PC-3 (cell line): ENCODE data around the gene LPIN1. TPM values are rescaled to one million over a fixed set of nuclear protein-coding genes. Genes with fewer than 3 reads are reported as not detected.

ENCODE experiments used
- ATAC-seq: fragments of 200-7000 bp; cut with Tn5 transposase; 2 replicates; pipeline ENCODE4 v1.9.1; 2020; ENCODE audit warnings: mild to moderate bottlenecking, moderate library complexity
- BruUV-seq: library from RNA; stranded (reverse); fragments of 400-500 nt; replicated peaks from 2 replicates; lab custom pipeline; 2021; lab: Mats Ljungman, UMichigan
- CTCF ChIA-PET: fragments of 300-600 bp; sonication (Branson Sonifier 250); formaldehyde crosslinking; loops from one replicate; lab custom pipeline; 2022; ENCODE audit warnings: antibody characterized with exemption; lab: Charles Lee
- POLR2A ChIA-PET: fragments of 300-600 bp; sonication (Branson Sonifier 250); formaldehyde crosslinking; loops from one replicate; lab custom pipeline; 2022; ENCODE audit warnings: antibody characterized with exemption; ENCODE audit not compliant: unreplicated experiment; lab: Charles Lee
- DNase-seq: peaks from one replicate; pipeline ENCODE4 v3.0.0-alpha.2; 2015
- H2AFZ ChIP-seq: fragments of 300-600 bp; sonication (generic); 2 replicates; pipeline ENCODE4 v1.6.0; 2016; ENCODE audit warnings: antibody characterized with exemption, low read length
- H3F3A ChIP-seq: fragments of 300-600 bp; sonication (generic); one replicate; pipeline ENCODE4 v1.6.0; 2017; ENCODE audit warnings: antibody characterized with exemption, low read length, control low read depth, mild to moderate bottlenecking; ENCODE audit not compliant: unreplicated experiment
- H3K27ac ChIP-seq: fragments of 300-600 bp; sonication (generic); 2 replicates; pipeline ENCODE4 v1.5.1; 2016; ENCODE audit warnings: mild to moderate bottlenecking, low read length
- H3K27me3 ChIP-seq: fragments of 300-600 bp; sonication (generic); 2 replicates; pipeline ENCODE4 v1.6.1; 2016; ENCODE audit warnings: low read length, mixed read lengths
- H3K36me3 ChIP-seq: fragments of 300-600 bp; sonication (generic); 2 replicates; pipeline ENCODE4 v1.6.1; 2016; ENCODE audit warnings: low read depth, mixed run types, low read length, mixed read lengths
- H3K4me1 ChIP-seq: fragments of 300-600 bp; sonication (generic); 2 replicates; pipeline ENCODE4 v1.5.1; 2016; ENCODE audit warnings: low read length; ENCODE audit not compliant: insufficient read depth
- H3K4me2 ChIP-seq: fragments of 300-600 bp; sonication (generic); 2 replicates; pipeline ENCODE4 v1.6.0; 2016; ENCODE audit warnings: low read length
- H3K4me3 ChIP-seq: fragments of 300-600 bp; sonication (generic); 2 replicates; pipeline ENCODE4 v1.5.1; 2016; ENCODE audit warnings: mild to moderate bottlenecking, low read length, mixed read lengths
- H3K79me2 ChIP-seq: fragments of 300-600 bp; sonication (generic); 2 replicates; pipeline ENCODE4 v1.6.1; 2017; ENCODE audit warnings: low read length, mixed read lengths
- H3K9ac ChIP-seq: fragments of 300-600 bp; sonication (generic); 2 replicates; pipeline ENCODE4 v1.6.0; 2016; ENCODE audit warnings: mild to moderate bottlenecking, low read length
- H3K9me2 ChIP-seq: fragments of 300-600 bp; sonication (generic); replicated peaks from 2 replicates; pipeline ENCODE4 v1.6.1; 2016; ENCODE audit warnings: mixed run types, low read length, mixed read lengths
- H3K9me3 ChIP-seq: fragments of 300-600 bp; sonication (generic); 2 replicates; pipeline ENCODE4 v1.6.1; 2016; ENCODE audit warnings: low read length, mixed read lengths
- H4K20me1 ChIP-seq: fragments of 300-600 bp; sonication (generic); 2 replicates; pipeline ENCODE4 v1.6.1; 2016; ENCODE audit warnings: low read length, mixed read lengths
- EZH2 ChIP-seq: fragments of 300-600 bp; sonication (generic); IDR thresholded peaks from one replicate; pipeline ENCODE4 v1.6.1; 2017; ENCODE audit warnings: antibody characterized with exemption, mild to moderate bottlenecking, low read length; ENCODE audit not compliant: unreplicated experiment
- EZH2phosphoT487 ChIP-seq: fragments of 300-600 bp; sonication (generic); IDR thresholded peaks from 2 replicates; pipeline ENCODE4 v1.6.1; 2018; ENCODE audit warnings: mild to moderate bottlenecking, antibody characterized with exemption, low read length, borderline replicate concordance
- intact Hi-C: fragments of 100-400 bp; cut with micrococcal nuclease; formaldehyde crosslinking; loops from 2 replicates; pipeline ENCODE4 v1.9.0; 2023
- total RNA-seq: library from RNA; depleted of rRNA; stranded (reverse); fragments of >200 nt; gene quantifications from 2 replicates; pipeline ENCODE4 v1.2.3, GENCODE V29; 2014
- TF ChIP-seq, protein P1 (sequence below): fragments of 300-600 bp; sonication (generic); conservative IDR thresholded peaks from 2 replicates; pipeline ENCODE4 v1.5.1; 2017; ENCODE audit warnings: antibody characterized with exemption, low read depth, mild to moderate bottlenecking, low read length

The LPIN1 gene
- total RNA-seq, 1 experiment from 2014 or later: 40.9 TPM

GRCh38 chr2:11740723-11741122, 5.7 kb upstream of the LPIN1 start:
- ChIA-PET POLR2A (no interaction called here), CTCF (interaction anchor here (1.2 kb wide), 1 partner anchor 21 kb away, joined by 3 read pairs; no protein-coding TSS in a partner anchor)
- BruUV-seq: no TSS peak
- Histone ChIP-seq H3F3A (no peaks in the 10 kb centered on the region), H3K9me2 (no peaks in the 10 kb centered on the region), H3K4me2 (no peak overlapping the region), H2AFZ (no peak overlapping the region), H3K36me3 (no peaks in the 10 kb centered on the region), H3K4me1 (peaks cover 43% of the 10 kb centered on the region), H3K9me3 (no peaks in the 10 kb centered on the region), H3K27ac (no peak overlapping the region), H3K27me3 (no peaks in the 10 kb centered on the region), H4K20me1 (no peaks in the 10 kb centered on the region), H3K9ac (no peak overlapping the region), H3K79me2 (no peaks in the 10 kb centered on the region), H3K4me3 (no peak overlapping the region)
- TF ChIP-seq, protein P1, sequence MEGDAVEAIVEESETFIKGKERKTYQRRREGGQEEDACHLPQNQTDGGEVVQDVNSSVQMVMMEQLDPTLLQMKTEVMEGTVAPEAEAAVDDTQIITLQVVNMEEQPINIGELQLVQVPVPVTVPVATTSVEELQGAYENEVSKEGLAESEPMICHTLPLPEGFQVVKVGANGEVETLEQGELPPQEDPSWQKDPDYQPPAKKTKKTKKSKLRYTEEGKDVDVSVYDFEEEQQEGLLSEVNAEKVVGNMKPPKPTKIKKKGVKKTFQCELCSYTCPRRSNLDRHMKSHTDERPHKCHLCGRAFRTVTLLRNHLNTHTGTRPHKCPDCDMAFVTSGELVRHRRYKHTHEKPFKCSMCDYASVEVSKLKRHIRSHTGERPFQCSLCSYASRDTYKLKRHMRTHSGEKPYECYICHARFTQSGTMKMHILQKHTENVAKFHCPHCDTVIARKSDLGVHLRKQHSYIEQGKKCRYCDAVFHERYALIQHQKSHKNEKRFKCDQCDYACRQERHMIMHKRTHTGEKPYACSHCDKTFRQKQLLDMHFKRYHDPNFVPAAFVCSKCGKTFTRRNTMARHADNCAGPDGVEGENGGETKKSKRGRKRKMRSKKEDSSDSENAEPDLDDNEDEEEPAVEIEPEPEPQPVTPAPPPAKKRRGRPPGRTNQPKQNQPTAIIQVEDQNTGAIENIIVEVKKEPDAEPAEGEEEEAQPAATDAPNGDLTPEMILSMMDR: no peak
- TF ChIP-seq EZH2: no peak
- no peak for TF ChIP-seq EZH2phosphoT487
- ATAC-seq: no peak
- no peak for DNase-seq
- intact Hi-C loops: no loop called here

GRCh38 chr2:11742317-11742701, 4.1 kb upstream of the LPIN1 start:
- Histone ChIP-seq H3F3A (no peaks in the 10 kb centered on the region), H3K9ac (no peak overlapping the region), H3K4me1 (peaks cover 50% of the 10 kb centered on the region), H3K79me2 (peaks cover 9% of the 10 kb centered on the region), H3K9me2 (no peaks in the 10 kb centered on the region), H4K20me1 (peaks cover 2% of the 10 kb centered on the region; the same call in 1 of the 2 replicates), H3K27me3 (no peaks in the 10 kb centered on the region), H3K27ac (no peak overlapping the region), H3K36me3 (no peaks in the 10 kb centered on the region), H3K4me3 (no peak overlapping the region), H2AFZ (no peak overlapping the region), H3K4me2 (no peak overlapping the region), H3K9me3 (no peaks in the 10 kb centered on the region)
- CTCF ChIA-PET: no interaction called here
- ATAC-seq: no peak
- DNase-seq: peak; percentile 32
- TF ChIP-seq, protein P1: no peak
- TF ChIP-seq EZH2: no peak
- TF ChIP-seq EZH2phosphoT487: no peak
- intact Hi-C loops: no loop called here
- BruUV-seq: no TSS peak
- POLR2A ChIA-PET: no interaction called here

GRCh38 chr2:11742702-11743357, 3.6 kb upstream of the LPIN1 start:
- no peaks in the 10 kb centered on the region for H3K9me3 ChIP-seq
- no peak overlapping the region for H2AFZ ChIP-seq
- peaks cover 8% of the 10 kb centered on the region; the same call in 1 of the 2 replicates for H4K20me1 ChIP-seq
- no peaks in the 10 kb centered on the region for H3K27me3 ChIP-seq
- intact Hi-C loops: no loop called here
- no peaks in the 10 kb centered on the region for H3K9me2 ChIP-seq
- TF ChIP-seq EZH2phosphoT487: no peak
- no peaks in the 10 kb centered on the region for H3F3A ChIP-seq
- ATAC-seq: no peak
- no TSS peak for BruUV-seq
- no peak for DNase-seq
- POLR2A ChIA-PET: no interaction called here
- H3K9ac ChIP-seq: no peak overlapping the region
- H3K4me3 ChIP-seq: no peak overlapping the region
- H3K4me1 ChIP-seq: peaks cover 55% of the 10 kb centered on the region
- no peak overlapping the region for H3K27ac ChIP-seq
- peaks cover 15% of the 10 kb centered on the region for H3K79me2 ChIP-seq
- CTCF ChIA-PET: no interaction called here
- no peaks in the 10 kb centered on the region for H3K36me3 ChIP-seq
- no peak overlapping the region for H3K4me2 ChIP-seq
